ENCODE measurements around the gene ABCA13.

The ABCA13 gene

GRCh38 chr7:48207155-48207675, 36.0 kb downstream of the ABCA13 start:
- TF ChIP-seq CTCF (IDR thresholded peaks at IDR 0.05; ENCODE audit: insufficient read depth, low read depth, low read length, missing control alignments), result no peak
- no peak overlapping the region for H3K4me3 ChIP-seq (ENCODE audit: low read length)
- no peak for DNase-seq (ENCODE audit: low read depth)

DNA sequence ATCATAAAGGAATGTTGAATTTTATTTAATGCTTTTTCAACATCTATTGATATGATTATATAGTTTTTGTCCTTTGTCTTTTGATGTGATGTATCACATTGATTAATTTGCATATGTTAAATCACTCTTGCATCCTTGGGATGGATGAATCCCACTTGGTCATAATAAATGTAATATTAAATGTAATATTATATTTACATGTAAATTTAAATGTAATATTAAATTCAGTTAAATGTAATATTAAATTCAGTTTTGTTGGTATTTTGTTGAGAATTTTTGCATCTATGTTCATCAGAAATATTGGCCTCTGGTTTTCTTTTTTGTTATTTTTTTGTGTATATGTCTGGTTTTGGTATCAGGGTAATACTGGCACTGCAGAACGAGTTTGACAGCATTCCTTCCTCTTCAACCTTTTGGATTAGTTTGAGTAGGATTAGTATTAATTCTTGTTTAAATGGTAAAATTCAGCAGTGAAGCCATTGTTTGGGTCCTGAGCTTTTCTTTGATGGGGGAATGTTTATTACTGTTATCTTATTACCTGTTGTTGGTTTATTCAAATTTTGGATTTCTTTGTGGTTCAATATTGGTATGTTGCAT, 37.8 kb downstream of the ABCA13 start:
- H3K4me3 ChIP-seq (ENCODE audit: low read length), result no peak overlapping the region
- peak; percentile 26 for DNase-seq (ENCODE audit: low read depth)
- no peak for TF ChIP-seq CTCF (IDR thresholded peaks at IDR 0.05; ENCODE audit: insufficient read depth, low read depth, low read length, missing control alignments)

DNA sequence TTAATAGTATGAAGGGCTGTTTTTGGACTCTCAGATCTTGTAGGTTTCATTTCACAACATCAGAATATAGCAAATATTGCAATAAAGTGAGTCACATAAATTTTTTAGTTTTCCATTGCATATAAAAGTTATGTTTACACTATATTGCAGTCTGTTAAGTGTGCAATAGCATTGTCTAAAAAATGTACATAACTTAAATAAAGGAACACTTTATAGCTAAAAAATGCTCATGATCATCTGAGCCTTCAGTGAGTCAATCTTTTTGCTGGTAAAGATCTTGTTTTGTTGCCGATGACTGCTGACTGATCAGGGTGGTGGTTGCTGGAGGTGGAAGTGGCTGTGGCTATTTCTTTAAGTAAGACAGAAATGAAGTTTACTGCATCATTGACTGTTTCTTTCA, 42.0 kb downstream of the ABCA13 start:
- peak; percentile 7 for DNase-seq (ENCODE audit: low read depth)
- no peak for TF ChIP-seq CTCF (IDR thresholded peaks at IDR 0.05; ENCODE audit: insufficient read depth, low read depth, low read length, missing control alignments)

GRCh38 chr7:48217266-48217665, 46.0 kb downstream of the ABCA13 start:
- no peak for DNase-seq (ENCODE audit: low read depth)
- no peak for TF ChIP-seq CTCF (IDR thresholded peaks at IDR 0.05; ENCODE audit: insufficient read depth, low read depth, low read length, missing control alignments)
- H3K4me3 ChIP-seq (ENCODE audit: low read length), result no peak overlapping the region

More for the DNA sequence above, 42.0 kb downstream of the ABCA13 start:
- H3K4me3 ChIP-seq (ENCODE audit: low read length), result no peak overlapping the region

- H3K4me3 ChIP-seq (ENCODE audit: low read length), result no peak overlapping the region
- no peak for DNase-seq (ENCODE audit: low read depth)
- TF ChIP-seq CTCF (IDR thresholded peaks at IDR 0.05; ENCODE audit: insufficient read depth, low read depth, low read length, missing control alignments), result no peak
Observed at GRCh38 chr7:48217753-48218152, 46.5 kb downstream of the ABCA13 start.

GRCh38 chr7:48224042-48224441, 52.8 kb downstream of the ABCA13 start:
- H3K4me3 ChIP-seq (ENCODE audit: low read length), result no peak overlapping the region
- no peak for TF ChIP-seq CTCF (IDR thresholded peaks at IDR 0.05; ENCODE audit: insufficient read depth, low read depth, low read length, missing control alignments)
- DNase-seq (ENCODE audit: low read depth), result no peak

- no peak overlapping the region for H3K4me3 ChIP-seq (ENCODE audit: low read length)
- DNase-seq (ENCODE audit: low read depth), result no peak
- TF ChIP-seq CTCF (IDR thresholded peaks at IDR 0.05; ENCODE audit: insufficient read depth, low read depth, low read length, missing control alignments), result no peak
Observed at GRCh38 chr7:48225101-48225500, 53.8 kb downstream of the ABCA13 start.

All from epithelial cell of esophagus (primary cell).